NCI-H774 (cell line): ENCODE measurements around the gene PLOD2.

ENCODE experiments used
- DNase-seq: peaks from one replicate; lab custom pipeline; 2025; lab: John Stamatoyannopoulos, UW

PLOD2 gene

GRCh38 chr3:146166415-146166821 lies 5.4 kb upstream of the PLOD2 start:
- DNase-seq, result no peak

- DNase-seq, result no peak
Measured at GRCh38 chr3:146165877-146166276, 4.9 kb upstream of the PLOD2 start.

- no peak for DNase-seq
Measured at GRCh38 chr3:146164971-146165769, 4.2 kb upstream of the PLOD2 start.

DNA sequence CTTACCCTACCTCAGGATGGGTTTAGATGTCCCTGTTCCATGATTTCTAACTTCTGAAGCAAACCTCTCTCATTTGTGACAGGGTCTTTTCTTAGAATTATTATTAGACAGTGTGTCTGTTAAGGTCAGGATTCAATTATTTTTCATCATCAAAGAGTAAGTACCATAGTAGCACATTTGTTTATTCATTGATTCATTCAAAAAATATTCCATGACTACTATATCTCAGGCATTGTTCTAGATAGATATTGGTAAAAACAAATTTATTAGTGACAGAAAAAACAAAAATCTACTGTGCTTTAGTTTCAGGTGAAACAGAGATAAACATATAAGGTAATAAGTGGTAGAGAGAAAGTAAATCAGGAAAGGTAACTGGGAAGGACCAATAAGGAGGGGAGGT lies 3.5 kb upstream of the PLOD2 start:
- no peak for DNase-seq

DNA sequence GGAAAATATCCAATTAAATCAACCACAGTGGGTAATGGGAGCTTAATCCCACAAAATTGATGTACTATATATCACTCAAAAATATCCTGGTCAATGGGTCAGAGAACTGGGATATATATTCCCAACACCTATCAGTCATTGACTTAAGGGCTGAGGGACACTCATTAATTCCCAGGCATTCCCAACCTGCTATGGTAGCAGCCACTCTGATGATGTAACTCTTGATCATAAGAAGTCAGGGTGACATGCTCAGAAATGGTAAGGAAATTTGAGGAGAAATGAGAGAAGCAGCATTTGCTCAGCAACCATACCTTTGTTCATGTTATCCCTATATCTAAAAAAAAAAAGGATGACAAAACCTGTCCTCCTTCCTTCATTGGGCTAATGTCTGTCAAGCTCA lies 3.1 kb upstream of the PLOD2 start:
- DNase-seq, result no peak

DNA sequence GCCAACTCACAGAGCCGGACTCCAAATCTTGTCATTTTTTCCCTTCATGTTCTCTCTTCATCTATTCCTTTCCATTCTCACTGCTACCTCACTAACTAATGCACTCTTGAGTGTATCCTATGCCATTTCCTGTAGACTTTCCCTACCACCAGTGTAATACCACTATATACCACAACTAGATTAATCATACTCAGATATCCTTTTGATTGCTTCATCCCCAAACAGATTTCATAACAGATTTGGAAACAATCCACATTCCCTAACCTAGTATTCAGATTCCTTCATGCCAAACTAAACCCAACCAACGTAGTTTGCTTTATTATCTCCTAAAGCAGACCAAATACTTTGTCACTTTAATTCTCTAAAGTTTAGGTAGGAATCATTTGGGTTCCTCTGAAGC lies 2.6 kb upstream of the PLOD2 start:
- no peak for DNase-seq

DNA sequence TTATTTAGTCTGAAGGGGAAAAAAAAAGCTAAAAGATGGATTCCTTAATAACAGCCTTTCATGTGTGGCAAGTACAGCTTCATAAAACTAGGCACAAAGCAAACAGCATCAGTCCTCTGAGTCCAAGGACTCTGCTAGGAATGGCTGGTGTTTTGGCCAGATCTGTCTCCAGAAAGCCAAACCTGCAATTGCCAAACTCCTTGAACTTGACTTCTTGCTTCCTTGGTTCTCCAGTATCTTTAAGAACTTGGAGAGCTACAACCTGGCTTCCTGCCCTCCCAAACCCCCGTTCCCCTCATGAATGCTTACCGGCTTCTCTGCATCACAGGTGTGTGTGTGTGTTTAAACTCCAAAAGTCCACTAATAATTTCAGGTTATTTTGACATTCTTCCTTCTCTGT lies 1.6 kb upstream of the PLOD2 start:
- no peak for DNase-seq

DNA sequence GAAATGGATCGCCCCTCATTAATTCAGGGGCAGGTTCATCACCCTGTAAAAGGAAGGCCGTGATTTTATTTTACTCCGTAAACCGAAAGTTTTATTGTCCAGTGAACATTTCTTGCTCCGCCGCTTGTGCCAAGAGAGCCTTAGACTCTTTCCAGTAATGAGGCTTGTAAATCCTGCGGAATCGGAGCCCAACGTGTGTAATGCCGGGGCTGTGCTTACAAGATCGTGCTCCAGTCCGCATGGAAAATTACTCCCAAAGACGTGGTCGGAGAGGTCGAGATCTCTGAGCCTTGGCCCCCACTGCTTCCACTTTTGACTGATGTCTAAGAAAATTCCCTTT lies 649 bp upstream of the PLOD2 start:
- peak; percentile 72 for DNase-seq

GRCh38 chr3:146160321-146160963 lies 542 bp downstream of the PLOD2 start:
- peak; percentile 84 for DNase-seq

DNA sequence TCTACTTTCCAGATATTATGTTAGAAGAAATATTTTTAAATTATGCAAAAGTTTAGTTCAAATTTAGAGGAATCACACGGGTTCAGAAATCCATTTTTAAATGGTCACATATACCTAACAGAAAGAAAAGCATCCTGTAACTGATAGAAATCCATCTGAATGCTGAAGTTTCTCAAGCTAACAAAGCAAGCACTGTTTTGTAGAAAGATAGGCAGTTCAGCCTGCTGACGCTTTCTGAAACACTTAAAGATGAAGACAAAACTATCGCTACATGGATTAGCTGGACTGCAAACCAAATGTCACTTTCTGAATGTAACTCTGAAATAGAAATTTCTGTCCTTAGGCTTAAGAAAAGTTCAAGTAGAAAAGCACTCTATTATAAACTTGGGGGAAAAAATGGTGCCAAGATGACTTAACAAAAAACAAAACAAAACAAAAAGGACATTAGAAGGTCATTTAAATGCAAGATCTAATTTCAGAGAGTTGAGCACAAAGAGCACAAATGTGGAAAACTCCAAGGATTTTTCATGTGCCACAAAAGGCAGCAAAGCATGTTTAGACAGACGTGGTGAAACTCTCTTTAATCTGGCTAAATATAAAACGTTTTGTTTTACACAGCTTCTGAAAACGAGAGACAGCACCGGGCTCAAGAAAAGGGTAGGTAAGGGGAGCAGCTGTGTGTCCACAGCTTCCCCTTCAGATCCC lies 1.2 kb downstream of the PLOD2 start:
- DNase-seq, result no peak

- DNase-seq, result no peak
Measured at GRCh38 chr3:146159037-146159436, 1.9 kb downstream of the PLOD2 start.

GRCh38 chr3:146157325-146158060 lies 3.5 kb downstream of the PLOD2 start:
- DNase-seq, result no peak

- peak; percentile 25 for DNase-seq
Measured at GRCh38 chr3:146156666-146157314, 4.2 kb downstream of the PLOD2 start.

DNA sequence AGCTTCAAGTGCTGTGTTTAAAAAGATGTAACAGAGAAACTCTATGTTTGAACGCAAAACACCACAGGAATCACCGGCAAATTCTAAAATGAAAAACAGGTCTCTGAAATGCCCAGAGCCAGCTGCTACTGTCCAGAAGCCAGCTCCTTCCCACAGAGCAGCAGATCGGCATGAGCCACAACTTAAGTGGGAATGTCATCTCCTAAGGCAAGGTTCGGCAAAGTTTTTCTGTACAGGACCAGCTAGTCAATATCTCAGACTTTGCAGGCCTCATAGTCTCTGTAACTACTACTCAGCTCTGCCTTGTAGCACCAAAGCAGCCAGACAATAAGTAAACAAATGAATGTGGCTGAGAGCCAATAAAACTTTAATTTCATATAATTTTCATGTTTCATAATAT lies 4.9 kb downstream of the PLOD2 start:
- DNase-seq, result peak; percentile 19

DNA sequence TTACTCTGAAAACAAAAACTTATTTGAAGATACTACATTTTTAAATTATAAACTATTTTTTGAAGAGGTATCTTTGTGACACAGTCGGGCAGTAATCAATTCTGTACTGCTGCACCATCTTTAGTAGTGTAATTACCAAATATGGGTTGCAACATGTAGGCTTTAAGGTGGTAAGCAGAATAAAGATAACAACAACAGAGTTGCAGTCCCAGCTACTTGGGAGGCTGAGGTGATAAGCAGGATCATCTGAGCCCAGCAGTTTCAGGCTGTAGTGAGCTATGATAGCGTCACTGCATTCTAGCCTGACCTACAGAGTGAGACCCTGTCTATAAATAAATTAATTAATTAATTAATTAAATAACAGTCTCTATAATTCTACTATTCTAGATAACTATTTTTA lies 6.0 kb downstream of the PLOD2 start:
- no peak for DNase-seq

- DNase-seq, result no peak
Measured at GRCh38 chr3:146154316-146154715, 6.7 kb downstream of the PLOD2 start.

- DNase-seq, result no peak
Measured at GRCh38 chr3:146153429-146153828, 7.6 kb downstream of the PLOD2 start.

- DNase-seq, result no peak
Measured at GRCh38 chr3:146152834-146153233, 8.2 kb downstream of the PLOD2 start.

DNA sequence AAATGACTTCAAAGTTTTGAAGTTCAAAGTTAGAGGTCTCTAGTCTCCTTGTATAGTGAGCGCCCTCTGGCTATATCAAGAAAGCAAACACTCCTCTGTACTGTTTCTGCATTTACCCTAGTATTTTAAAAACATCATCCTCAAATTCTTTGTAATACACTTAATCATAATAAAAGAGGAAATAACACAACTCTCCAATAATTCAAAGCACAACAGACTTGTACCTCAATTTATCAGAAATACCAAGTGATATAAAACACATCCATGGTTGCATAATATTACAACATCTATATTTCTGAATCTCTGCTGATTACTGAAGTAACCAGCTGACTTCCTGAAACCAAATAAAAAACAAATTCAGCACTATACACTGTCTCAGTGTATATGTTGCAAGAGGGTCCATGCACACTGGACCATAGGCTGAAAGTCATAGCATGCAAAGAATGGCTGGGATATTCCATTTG lies 12.5 kb downstream of the PLOD2 start:
- no peak for DNase-seq

DNA sequence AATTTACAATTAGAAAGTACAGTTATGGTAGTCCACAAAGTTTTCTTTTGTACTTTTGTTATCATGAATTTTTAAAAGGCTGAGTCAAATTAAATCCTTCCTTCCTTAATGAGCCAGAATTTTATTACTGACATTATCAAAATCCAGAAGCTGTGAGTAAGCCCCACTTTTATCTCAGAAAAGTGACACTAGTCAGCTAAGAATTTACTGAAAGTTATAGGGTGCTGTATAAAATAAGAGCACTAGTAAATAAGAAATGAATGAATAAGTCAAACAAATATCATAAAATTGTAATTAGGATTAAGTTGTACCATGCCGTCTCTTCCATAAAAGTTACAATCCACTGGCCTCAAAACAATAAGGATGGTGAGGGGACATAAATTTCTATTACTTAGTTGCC lies 15.3 kb downstream of the PLOD2 start:
- DNase-seq, result no peak

DNA sequence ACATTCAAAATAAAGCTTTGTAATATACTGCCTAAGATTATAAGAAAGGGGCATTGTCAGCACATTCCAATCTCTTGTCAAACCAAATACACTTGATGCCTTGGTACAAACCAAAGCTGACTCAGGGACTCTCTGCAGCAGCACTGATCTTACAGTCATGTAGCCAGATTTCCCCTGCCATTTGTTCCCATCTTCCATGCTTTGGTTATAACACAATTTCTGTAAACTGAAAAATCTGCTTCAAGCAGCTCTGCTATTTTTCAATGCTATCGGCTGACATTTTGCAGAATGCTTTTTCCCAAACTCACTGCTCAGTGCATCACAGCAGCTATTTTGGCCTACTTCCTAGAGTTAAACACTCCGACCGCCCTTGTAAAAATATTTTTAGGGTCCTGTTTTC lies 18.2 kb downstream of the PLOD2 start:
- no peak for DNase-seq

GRCh38 chr3:146139586-146140110 lies 21.3 kb downstream of the PLOD2 start:
- no peak for DNase-seq
